Type B pancreatic cell (in vitro differentiated cells): ENCODE data around the gene BABAM1. TPM values are rescaled to one million over a fixed set of nuclear protein-coding genes. Genes with fewer than 3 reads are reported as not detected.

ENCODE experiments used
- DNase-seq: peaks from one replicate; pipeline ENCODE4 v3.0.0; 2021; ENCODE audit warnings: mixed read lengths; ENCODE audit not compliant: unreplicated experiment; ENCODE audit errors: extremely low spot score
- H3K27ac Mint-ChIP-seq: 2 replicates; pipeline ENCODE4 v1.8.0; 2021; ENCODE audit warnings: mild to moderate bottlenecking, mixed read lengths
- H3K27me3 Mint-ChIP-seq: 2 replicates; pipeline ENCODE4 v1.8.0; 2021; ENCODE audit warnings: mixed read lengths
- H3K36me3 Mint-ChIP-seq: 2 replicates; pipeline ENCODE4 v1.8.0; 2021; ENCODE audit warnings: mixed read lengths
- H3K4me1 Mint-ChIP-seq: one replicate; pipeline ENCODE4 v1.8.0; 2021; ENCODE audit warnings: mixed read lengths; ENCODE audit not compliant: unreplicated experiment
- H3K4me3 Mint-ChIP-seq: 2 replicates; pipeline ENCODE4 v1.8.0; 2021; ENCODE audit warnings: mild to moderate bottlenecking, mixed read lengths
- H3K9me3 Mint-ChIP-seq: 2 replicates; pipeline ENCODE4 v1.8.0; 2021; ENCODE audit warnings: mixed read lengths
- CTCF ChIP-seq: fragments of 200-600 bp; sonication (generic); conservative IDR thresholded peaks from 2 replicates; pipeline ENCODE4 v1.5.0; 2021; ENCODE audit warnings: antibody characterized with exemption, mild to moderate bottlenecking
- total RNA-seq: library from RNA; stranded (reverse); gene quantifications from 2 replicates; pipeline ENCODE4 v1.2.1, GENCODE V29; 2021; ENCODE audit warnings: low replicate concordance

Gene BABAM1
- total RNA-seq, 1 donor from 2014 or later = 93.3 TPM

- peaks cover 4% of the 10 kb centered on the region for H3K36me3 Mint-ChIP-seq
- DNase-seq = no peak
- TF ChIP-seq CTCF = no peak
- peak overlapping the region; percentile 89 for H3K27ac Mint-ChIP-seq
- H3K9me3 Mint-ChIP-seq = no peaks in the 10 kb centered on the region
- peak overlapping the region; percentile 92 for H3K4me3 Mint-ChIP-seq
- peaks cover 23% of the 10 kb centered on the region for H3K4me1 Mint-ChIP-seq
- H3K27me3 Mint-ChIP-seq = no peaks in the 10 kb centered on the region
These were observed 37.4 kb downstream of the BABAM1 start for GRCh38 chr19:17304386-17305215.

- H3K4me1 Mint-ChIP-seq = peaks cover 25% of the 10 kb centered on the region
- no peaks in the 10 kb centered on the region for H3K9me3 Mint-ChIP-seq
- H3K36me3 Mint-ChIP-seq = peaks cover 4% of the 10 kb centered on the region
- peak overlapping the region; percentile 92 for H3K4me3 Mint-ChIP-seq
- H3K27me3 Mint-ChIP-seq = no peaks in the 10 kb centered on the region
- no peak for DNase-seq
- TF ChIP-seq CTCF = no peak
- peak overlapping the region; percentile 89 for H3K27ac Mint-ChIP-seq
These were observed 37.9 kb downstream of the BABAM1 start for GRCh38 chr19:17305216-17305516.

DNA sequence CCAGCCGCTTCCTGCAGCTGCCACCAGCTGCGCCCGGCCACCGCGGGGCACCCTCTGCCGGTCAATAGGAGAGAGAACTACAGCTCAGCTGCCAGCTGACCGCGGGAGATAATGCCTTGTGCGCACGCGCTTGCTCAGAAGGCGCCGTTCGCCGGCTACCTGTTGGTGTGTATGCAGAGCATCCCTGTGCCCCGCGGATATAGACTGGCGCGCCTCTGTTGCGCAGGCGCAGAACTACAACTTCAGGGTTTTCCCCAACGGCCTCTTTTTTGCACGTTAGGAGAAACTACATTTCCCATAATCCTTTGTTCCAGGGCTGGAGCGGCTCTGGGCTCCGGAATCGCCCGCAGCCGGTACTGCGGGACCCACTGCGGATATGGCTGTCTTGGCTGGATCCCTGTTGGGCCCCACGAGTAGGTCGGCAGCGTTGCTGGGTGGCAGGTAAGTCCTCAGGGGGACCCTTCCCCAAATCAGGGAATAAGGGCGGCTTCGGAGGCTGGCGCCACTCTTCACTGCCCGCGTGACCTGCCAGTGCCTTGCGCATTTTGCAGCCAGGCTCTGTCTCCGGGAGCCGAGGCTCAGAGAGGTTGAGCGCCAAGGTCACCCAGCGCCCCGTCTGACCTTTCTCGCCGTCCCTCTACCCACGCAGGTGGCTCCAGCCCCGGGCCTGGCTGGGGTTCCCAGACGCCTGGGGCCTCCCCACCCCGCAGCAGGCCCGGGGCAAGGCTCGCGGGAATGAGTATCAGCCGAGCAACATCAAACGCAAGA is 38.5 kb downstream of the BABAM1 start, which contains the start of gene MRPL34:
Gene MRPL34 (plus strand): TSS at position 356 of the 768 bp plus-strand sequence. CDS start 21 bp downstream, at position 377.
- Mint-ChIP-seq H3K27me3 (no peaks in the 10 kb centered on the region), H3K27ac (peak within 1 kb of the TSS; percentile 89), H3K4me1 (peaks cover 30% of the 10 kb centered on the region), H3K4me3 (peak within 1 kb of the TSS; percentile 92), H3K9me3 (no peaks in the 10 kb centered on the region), H3K36me3 (peaks cover 4% of the 10 kb centered on the region)
- TF ChIP-seq CTCF = peak; percentile 83
- peak; percentile 98 for DNase-seq

- no peak for TF ChIP-seq CTCF
- peak overlapping the region; percentile 72 for H3K27ac Mint-ChIP-seq
These were observed 39.1 kb downstream of the BABAM1 start for GRCh38 chr19:17306285-17306714.

DNA sequence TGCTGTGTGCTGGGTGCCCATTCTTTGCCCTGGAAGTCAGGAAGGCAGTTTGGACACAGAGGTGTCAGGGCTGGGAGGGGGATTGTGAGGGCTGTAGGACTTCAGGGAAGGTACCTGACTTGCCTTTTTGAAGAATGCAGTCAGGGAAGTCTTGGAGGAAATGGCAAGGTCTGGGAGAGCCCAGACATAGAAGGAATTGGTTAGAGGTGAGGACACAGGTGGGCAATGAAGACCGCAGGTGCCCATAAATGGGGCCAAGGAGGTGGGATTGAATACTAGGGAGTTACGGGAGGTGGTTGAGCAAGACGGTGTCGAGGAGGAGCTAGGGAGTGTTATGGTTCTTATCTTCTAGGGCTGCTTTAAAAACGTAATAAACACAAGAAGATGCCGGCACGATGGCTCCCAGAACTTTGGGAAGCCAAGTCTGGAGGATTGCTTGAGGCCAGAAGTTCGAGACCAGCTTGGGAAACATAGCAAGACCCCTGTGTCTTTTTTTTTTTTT is 40.7 kb downstream of the BABAM1 start:
- peaks cover 7% of the 10 kb centered on the region for H3K36me3 Mint-ChIP-seq
- no peak for TF ChIP-seq CTCF
- H3K27ac Mint-ChIP-seq = peak overlapping the region; percentile 95
- no peaks in the 10 kb centered on the region for H3K9me3 Mint-ChIP-seq
- H3K4me1 Mint-ChIP-seq = peaks cover 28% of the 10 kb centered on the region
- no peak for DNase-seq
- H3K27me3 Mint-ChIP-seq = no peaks in the 10 kb centered on the region
- peak overlapping the region; percentile 92 for H3K4me3 Mint-ChIP-seq

More at GRCh38 chr19:17306285-17306714, 39.1 kb downstream of the BABAM1 start:
- H3K36me3 Mint-ChIP-seq = peaks cover 4% of the 10 kb centered on the region
- no peaks in the 10 kb centered on the region for H3K27me3 Mint-ChIP-seq
- H3K9me3 Mint-ChIP-seq = no peaks in the 10 kb centered on the region
- peak overlapping the region; percentile 92 for H3K4me3 Mint-ChIP-seq
- peak; percentile 70 for DNase-seq
- peaks cover 33% of the 10 kb centered on the region for H3K4me1 Mint-ChIP-seq
